Activated CD4-positive, alpha-beta T cell treated with anti-CD3 and anti-CD28 coated beads, Interleukin-2, amount 50 U/mL, for 24 hours (primary cell): ENCODE measurements around the gene PTGES.

Experiments used
- DNase-seq, 2 donors: peaks; one replicate each; pipeline ENCODE4 v3.0.0-alpha.2; 2020; ENCODE audit warnings: low read depth in 1 of 2, low spot score in 1 of 2

Gene PTGES

GRCh38 chr9:129694243-129694646 lies 58.6 kb downstream of the PTGES start:
- no peak for DNase-seq

GRCh38 chr9:129693741-129694140 lies 59.1 kb downstream of the PTGES start:
- no peak for DNase-seq

DNA sequence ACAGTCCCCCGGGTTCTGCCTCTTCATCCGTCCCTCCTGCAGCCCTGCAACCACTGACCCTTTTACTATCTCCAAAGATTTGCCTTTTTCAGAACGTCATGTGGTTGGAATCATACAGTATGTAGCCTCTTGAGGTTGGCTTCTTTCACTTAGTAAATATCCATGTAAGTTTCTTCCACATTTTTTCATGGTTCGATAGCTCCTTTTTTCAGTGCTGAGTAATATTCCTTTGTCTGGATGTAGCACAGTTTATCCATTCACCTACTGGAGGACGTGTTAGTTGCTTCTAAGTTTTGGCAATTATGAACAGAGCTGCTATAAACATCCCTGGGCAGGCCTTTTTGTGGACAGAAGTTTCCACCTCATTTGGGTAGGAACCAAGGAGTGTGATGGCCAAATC lies 60.3 kb downstream of the PTGES start:
- no peak for DNase-seq
